GM12892 (cell line): ENCODE data around the gene TTC31.

Experiments used
- POLR2A ChIP-seq: IDR thresholded peaks from 2 replicates; pipeline ENCODE4 v1.6.1; 2011; ENCODE audit warnings: low read depth, low read length, control low read depth
- POLR2AphosphoS5 ChIP-seq: IDR thresholded peaks from 2 replicates; pipeline ENCODE4 v1.6.1; 2011; ENCODE audit warnings: low read depth, low read length, control low read depth

- TF ChIP-seq POLR2AphosphoS5 = no peak
- TF ChIP-seq POLR2A = no peak
Observed at GRCh38 chr2:74474481-74474880, 8.4 kb upstream of the TTC31 start.
